ENCODE measurements around the gene ALG14. TPM values are rescaled to one million over a fixed set of nuclear protein-coding genes. Genes with fewer than 3 reads are reported as not detected.

Gene ALG14
- total RNA-seq, 4 donors from 2014 or later = 0.62 to 1.2 (median 0.79) TPM

- TF ChIP-seq CTCF (IDR thresholded peaks at IDR 0.05) (no peak), EP300 (IDR thresholded peaks at IDR 0.05) (no peak), POLR2A (IDR thresholded peaks at IDR 0.05) (no peak), POLR2AphosphoS5 (IDR thresholded peaks at IDR 0.05) (no peak)
- H3K9me3 ChIP-seq = no peaks in the 10 kb centered on the region
- H3K4me1 ChIP-seq = peaks cover 0 to 29% (median 13%) of the 10 kb centered on the region in 3 donors
- H3K27ac ChIP-seq = no peak overlapping the region
- no peak for ATAC-seq
- no peaks in the 10 kb centered on the region for H3K27me3 ChIP-seq
- WGBS, 2 donors (ENCODE audit: low coverage in 1 of 2) = 87 to 92% methylated on average over 5 to 6 of the region's 7 CpGs
- H3K4me3 ChIP-seq = no peak overlapping the region
- H3K36me3 ChIP-seq = no peaks in the 10 kb centered on the region
These were observed 68.7 kb downstream of the ALG14 start for GRCh38 chr1:95004013-95004412.

DNA sequence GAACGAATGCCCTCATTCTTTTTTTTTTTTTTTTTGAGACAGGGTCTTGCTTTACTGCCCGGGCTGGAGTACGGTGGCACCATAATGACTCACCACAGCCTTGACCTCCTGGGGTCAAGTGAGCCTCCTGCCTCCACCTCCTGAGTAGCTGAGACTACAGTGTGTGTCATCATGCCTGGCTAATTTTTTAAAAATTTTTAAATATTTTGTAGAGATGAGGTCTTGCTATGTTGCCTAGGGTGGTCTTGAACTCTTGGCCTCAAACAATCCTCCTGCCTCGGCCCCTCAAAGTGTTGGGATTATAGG, 69.4 kb downstream of the ALG14 start:
- TF ChIP-seq POLR2A (IDR thresholded peaks at IDR 0.05) = no peak
- TF ChIP-seq POLR2AphosphoS5 (IDR thresholded peaks at IDR 0.05) = no peak
- TF ChIP-seq EP300 (IDR thresholded peaks at IDR 0.05) = no peak
- TF ChIP-seq CTCF (IDR thresholded peaks at IDR 0.05) = no peak
- no peak overlapping the region for H3K4me3 ChIP-seq
- H3K4me1 ChIP-seq = peaks cover 0 to 29% (median 13%) of the 10 kb centered on the region in 3 donors
- H3K36me3 ChIP-seq = no peaks in the 10 kb centered on the region
- H3K9me3 ChIP-seq = no peaks in the 10 kb centered on the region
- WGBS, 2 donors (ENCODE audit: low coverage in 1 of 2) = 52 to 70% methylated on average over 4 of the region's 4 CpGs
- no peaks in the 10 kb centered on the region for H3K27me3 ChIP-seq
- H3K27ac ChIP-seq = peak overlapping the region in 1 of 4 donors; percentile 60
- no peak for ATAC-seq

DNA sequence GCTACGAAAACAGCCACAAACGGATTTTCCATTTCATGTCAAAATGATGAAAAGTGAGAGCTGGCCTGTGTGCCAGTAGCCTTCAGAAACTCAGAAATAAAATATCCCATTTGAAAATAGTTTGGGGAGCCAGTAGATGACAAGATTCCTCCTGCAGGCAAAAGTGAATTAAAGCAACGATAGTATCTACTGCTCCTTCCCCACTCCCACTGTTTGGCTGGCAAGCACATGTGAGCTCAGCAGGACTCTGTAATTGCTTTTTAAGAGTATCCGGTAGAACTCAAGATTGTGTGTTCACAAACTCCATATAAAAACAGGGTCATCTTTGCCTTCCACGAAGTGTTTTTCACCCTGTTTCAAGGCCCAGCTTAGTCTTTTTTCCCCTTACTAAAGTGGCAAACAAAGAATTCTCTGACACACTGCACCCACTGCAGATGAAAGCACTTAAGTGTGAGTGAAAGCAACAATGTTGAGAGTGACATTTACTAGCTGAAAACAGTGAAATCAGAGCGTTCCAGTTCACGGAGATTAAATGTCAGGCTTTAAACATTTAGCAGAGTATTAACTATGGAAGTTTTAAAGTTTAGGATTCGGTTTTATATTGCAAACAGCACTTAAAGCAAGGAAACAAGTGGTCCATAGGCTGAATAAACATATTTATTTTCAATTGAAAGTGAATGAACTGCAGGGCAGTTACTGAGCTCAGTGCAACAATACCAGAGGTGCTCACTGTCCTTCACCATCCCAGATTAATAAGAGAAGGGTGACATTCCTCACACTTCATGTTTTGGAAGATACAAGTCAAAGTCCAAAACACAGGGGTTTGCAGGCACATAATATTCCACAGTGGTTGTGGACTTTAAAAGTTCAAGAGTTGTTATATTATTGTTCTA, 70.0 kb downstream of the ALG14 start:
- no peaks in the 10 kb centered on the region for H3K27me3 ChIP-seq
- peaks cover 0 to 29% (median 13%) of the 10 kb centered on the region in 3 donors for H3K4me1 ChIP-seq
- peak overlapping the region in 3 of 4 donors; percentile 60 to 70 (median 66) for H3K27ac ChIP-seq
- H3K9me3 ChIP-seq = no peaks in the 10 kb centered on the region
- H3K4me3 ChIP-seq = no peak overlapping the region
- no peak for ATAC-seq
- H3K36me3 ChIP-seq = no peaks in the 10 kb centered on the region
- WGBS, 2 donors (ENCODE audit: low coverage in 1 of 2) = 8 to 15% methylated on average over 7 to 8 of the region's 8 CpGs
- TF ChIP-seq POLR2A (IDR thresholded peaks at IDR 0.05) (no peak), CTCF (IDR thresholded peaks at IDR 0.05) (no peak), POLR2AphosphoS5 (IDR thresholded peaks at IDR 0.05) (no peak), EP300 (IDR thresholded peaks at IDR 0.05) (no peak)

- Histone ChIP-seq H3K4me1 (peaks cover 0 to 29% (median 13%) of the 10 kb centered on the region in 3 donors), H3K4me3 (no peak overlapping the region), H3K36me3 (no peaks in the 10 kb centered on the region), H3K9me3 (no peaks in the 10 kb centered on the region), H3K27ac (peak overlapping the region in 3 of 4 donors; percentile 60 to 70 (median 66)), H3K27me3 (no peaks in the 10 kb centered on the region)
- WGBS, 2 donors (ENCODE audit: low coverage in 1 of 2) = 33 to 44% methylated on average over 4 to 5 of the region's 5 CpGs
- ATAC-seq = no peak
- TF ChIP-seq POLR2A (IDR thresholded peaks at IDR 0.05) (no peak), POLR2AphosphoS5 (IDR thresholded peaks at IDR 0.05) (no peak), EP300 (IDR thresholded peaks at IDR 0.05) (no peak), CTCF (IDR thresholded peaks at IDR 0.05) (no peak)
These were observed 70.6 kb downstream of the ALG14 start for GRCh38 chr1:95002164-95002539.
